Fibroblast of the aortic adventitia (primary cell): ENCODE measurements around the gene SLC25A21. TPM values are rescaled to one million over a fixed set of nuclear protein-coding genes. Genes with fewer than 3 reads are reported as not detected.
A peak's percentile ranks its signal among the peaks of the same experiment; 100 is the strongest.

Experiments
- DNase-seq: peaks from one replicate; pipeline ENCODE4 v3.0.0-alpha.2; 2010; ENCODE audit warnings: low read depth
- H3K4me3 ChIP-seq: 2 replicates; pipeline ENCODE4 v1.5.1; 2011; ENCODE audit warnings: low read depth, mild to moderate bottlenecking, control low read depth, low read length, moderate library complexity
- total RNA-seq: library from RNA; depleted of rRNA; stranded (reverse); fragments of >200 nt; gene quantifications from 2 replicates; pipeline ENCODE4 v1.2.3, GENCODE V29; 2012; ENCODE audit warnings: low replicate concordance
- TF ChIP-seq, protein P1 (sequence below): IDR thresholded peaks from 2 replicates; pipeline ENCODE4 v1.5.1; 2011; ENCODE audit warnings: mild to moderate bottlenecking, low read length, control low read depth, inconsistent platforms; ENCODE audit not compliant: insufficient read depth

SLC25A21 gene
- total RNA-seq, 1 donor = 1.2 TPM

DNA sequence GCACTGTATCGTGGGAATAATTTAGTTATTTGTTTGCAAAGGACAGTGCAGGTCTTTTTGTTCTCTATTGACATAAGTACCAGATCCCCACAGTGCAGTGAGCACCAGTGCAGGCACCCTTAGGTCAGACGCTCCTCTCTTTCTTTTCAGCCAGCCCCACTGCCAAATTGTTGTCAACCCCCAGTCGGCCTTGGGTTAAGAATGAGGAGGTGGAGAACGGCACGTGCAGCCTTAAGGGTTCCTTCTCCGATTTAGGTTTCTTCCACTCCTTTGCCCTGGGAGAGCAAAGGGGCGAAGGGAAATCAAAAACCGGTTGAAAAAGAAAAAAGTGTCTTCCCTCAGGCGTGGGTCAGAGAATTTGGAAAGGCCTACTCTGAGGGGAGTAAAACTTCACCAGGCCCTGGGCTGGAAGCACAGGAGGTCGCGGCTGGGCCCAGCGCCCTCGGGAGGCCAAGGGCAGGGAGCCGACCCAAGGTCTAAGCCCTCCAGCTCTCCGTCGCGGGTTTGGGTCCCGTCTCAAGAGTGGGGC, 506.5 kb downstream of the SLC25A21 start:
- TF ChIP-seq, protein P1, sequence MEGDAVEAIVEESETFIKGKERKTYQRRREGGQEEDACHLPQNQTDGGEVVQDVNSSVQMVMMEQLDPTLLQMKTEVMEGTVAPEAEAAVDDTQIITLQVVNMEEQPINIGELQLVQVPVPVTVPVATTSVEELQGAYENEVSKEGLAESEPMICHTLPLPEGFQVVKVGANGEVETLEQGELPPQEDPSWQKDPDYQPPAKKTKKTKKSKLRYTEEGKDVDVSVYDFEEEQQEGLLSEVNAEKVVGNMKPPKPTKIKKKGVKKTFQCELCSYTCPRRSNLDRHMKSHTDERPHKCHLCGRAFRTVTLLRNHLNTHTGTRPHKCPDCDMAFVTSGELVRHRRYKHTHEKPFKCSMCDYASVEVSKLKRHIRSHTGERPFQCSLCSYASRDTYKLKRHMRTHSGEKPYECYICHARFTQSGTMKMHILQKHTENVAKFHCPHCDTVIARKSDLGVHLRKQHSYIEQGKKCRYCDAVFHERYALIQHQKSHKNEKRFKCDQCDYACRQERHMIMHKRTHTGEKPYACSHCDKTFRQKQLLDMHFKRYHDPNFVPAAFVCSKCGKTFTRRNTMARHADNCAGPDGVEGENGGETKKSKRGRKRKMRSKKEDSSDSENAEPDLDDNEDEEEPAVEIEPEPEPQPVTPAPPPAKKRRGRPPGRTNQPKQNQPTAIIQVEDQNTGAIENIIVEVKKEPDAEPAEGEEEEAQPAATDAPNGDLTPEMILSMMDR = no peak
- no peak for DNase-seq
- H3K4me3 ChIP-seq = no peak overlapping the region

DNA sequence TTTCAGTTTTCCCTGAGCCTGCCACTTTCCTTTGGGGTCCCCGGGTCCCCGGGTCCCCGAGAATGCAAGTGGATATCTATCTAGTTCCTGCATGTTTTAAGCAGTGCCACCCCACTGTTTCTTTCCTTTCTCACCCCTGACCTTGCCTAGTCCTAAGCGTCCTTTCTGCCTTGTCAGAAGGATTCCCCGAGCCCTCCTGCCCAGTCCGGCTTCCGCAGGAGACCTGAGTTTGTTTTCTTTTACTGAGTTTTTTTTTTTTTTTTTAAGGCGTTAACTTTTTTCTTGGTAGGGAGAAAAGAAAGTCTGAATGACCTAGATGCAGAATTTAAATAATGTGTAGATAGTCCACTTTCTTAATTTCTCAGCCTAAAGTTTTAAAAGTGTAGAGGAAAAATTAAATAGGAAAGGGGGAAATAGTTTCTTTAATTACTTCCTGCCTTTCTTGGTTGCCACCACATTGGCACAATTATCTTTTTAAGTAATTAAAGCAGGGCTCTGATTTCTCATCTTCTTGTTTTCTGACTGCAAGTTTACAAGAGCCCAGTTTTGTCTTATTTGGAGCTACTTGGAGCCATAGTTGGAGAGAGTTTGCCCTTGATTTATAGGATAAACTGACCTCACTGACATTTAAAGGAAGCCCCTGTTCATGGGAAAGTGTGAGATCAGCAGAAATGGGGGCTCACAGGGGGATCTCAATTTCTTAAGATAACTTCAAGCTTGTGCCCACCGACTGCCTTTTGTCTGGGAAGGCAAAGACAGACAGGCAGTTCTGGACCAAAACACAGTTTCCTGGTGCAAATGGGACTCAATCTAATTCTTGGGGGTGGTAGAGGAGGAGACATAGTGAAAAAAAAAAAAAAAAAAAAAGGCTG, 507.8 kb downstream of the SLC25A21 start:
- DNase-seq = no peak
- H3K4me3 ChIP-seq = no peak overlapping the region
- TF ChIP-seq, protein P1 = no peak

DNA sequence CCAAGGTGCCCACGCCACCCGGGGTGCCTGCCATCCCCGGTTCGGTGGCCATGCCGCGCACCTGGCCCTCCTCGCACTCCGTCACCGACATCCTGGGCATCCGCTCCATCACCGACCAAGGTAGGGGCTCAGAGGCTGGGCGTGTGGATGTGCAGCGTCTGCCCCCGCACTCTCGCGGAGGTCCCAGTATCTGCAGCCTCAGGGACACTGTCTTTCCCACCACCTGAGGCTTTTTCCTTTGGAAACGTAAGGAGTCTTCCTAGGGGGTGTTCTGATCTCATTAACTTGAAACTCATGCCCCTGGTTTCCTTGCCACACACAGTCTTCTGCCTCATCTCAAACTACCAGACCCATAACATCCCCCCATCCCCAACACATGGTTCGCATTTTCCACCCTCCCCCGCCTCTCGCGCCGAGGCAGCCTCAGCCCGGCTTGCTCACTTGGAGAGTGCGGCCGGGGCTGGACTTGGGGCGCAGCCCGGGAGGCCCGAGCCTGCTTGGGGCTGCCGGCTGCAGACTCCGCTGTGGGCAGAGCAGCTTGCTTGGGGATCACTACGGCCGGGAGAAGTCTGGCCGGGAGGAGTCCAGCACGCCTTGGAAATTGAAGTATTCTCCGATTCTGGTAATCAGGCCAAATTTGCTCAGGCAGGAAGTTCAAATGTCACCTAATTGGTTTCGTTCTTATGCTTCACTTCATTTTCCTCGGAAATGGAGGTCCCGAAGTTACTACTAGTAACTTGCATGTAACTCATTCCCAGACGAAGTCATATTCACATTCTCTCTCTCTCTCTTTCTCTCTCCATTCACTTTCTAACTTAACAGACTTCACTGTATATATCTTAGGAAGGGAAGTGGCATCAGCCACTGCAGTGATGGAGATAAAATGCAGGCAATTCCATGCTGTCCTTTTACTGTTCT, 508.7 kb downstream of the SLC25A21 start:
- DNase-seq = no peak
- H3K4me3 ChIP-seq = peak overlapping the region; percentile 17
- TF ChIP-seq, protein P1 = no peak

DNA sequence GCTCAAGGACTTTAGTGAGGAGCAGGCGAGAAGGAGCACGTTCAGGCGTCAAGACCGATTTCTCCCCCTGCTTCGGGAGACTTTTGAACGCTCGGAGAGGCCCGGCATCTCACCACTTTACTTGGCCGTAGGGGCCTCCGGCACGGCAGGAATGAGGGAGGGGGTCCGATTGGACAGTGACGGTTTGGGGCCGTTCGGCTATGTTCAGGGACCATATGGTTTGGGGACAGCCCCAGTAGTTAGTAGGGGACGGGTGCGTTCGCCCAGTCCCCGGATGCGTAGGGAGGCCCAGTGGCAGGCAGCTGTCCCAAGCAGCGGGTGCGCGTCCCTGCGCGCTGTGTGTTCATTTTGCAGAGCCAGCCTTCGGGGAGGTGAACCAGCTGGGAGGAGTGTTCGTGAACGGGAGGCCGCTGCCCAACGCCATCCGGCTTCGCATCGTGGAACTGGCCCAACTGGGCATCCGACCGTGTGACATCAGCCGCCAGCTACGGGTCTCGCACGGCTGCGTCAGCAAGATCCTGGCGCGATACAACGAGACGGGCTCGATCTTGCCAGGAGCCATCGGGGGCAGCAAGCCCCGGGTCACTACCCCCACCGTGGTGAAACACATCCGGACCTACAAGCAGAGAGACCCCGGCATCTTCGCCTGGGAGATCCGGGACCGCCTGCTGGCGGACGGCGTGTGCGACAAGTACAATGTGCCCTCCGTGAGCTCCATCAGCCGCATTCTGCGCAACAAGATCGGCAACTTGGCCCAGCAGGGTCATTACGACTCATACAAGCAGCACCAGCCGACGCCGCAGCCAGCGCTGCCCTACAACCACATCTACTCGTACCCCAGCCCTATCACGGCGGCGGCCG, 509.6 kb downstream of the SLC25A21 start:
- no peak overlapping the region for H3K4me3 ChIP-seq
- TF ChIP-seq, protein P1 = no peak
- no peak for DNase-seq

DNA sequence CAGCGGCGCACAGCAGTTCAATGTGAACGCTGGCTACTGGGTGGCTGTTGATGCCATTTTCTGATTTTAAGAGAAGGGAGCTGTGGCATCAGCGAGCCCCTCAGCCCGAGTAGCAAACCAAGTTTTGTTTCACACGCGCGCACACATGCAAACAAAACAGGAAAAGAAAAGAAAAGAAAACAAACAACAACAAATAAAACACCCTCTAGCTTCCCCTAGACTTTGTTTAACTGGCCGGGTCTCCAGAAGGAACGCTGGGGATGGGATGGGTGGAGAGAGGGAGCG, 510.2 kb downstream of the SLC25A21 start:
- no peak for DNase-seq
- no peak overlapping the region for H3K4me3 ChIP-seq
- TF ChIP-seq, protein P1 = no peak

DNA sequence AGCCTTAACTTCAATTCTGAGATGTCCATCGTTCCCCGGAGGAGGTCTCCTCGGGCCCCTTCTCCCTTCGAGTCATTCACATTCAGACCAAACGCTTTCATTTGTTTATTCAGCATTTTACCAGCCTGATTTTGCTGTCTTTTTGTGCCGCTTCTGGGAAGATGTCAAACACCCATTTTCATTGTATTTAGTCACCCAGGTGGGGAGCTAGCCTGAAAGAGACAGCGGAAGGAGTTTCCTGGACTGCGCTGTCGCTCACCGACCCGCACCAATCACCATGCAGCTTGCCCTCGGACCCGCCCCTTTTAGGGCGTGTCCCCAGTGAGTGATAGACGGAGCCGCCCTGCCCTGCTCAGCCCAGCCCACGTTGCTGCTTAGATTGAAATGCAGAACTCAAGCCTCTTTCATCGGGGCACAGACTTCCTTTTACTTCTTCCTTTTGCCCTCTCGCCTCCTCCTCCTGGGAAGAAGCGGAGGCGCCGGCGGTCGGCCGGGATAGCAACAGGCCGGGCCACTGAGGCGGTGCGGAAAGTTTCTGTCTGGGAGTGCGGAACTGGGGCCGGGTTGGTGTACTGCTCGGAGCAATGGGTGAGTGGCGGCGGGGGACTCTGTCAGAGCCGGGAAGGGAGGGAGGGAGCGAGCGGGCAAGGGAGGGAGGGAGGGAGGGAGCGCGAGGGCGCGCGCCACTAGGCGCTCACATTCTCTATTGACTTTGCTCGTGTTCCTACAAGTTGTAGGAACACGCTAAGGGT, 510.7 kb downstream of the SLC25A21 start, which contains the start of gene PAX9:
Gene PAX9 (plus strand): TSS at position 355 of the 752 bp plus-strand sequence. CDS start 230 bp downstream, at position 585.
- DNase-seq = peak; percentile 46
- TF ChIP-seq, protein P1 = no peak
- peak within 1 kb of the TSS; percentile 51 for H3K4me3 ChIP-seq
